Suprapubic skin (tissue), 4 donors: ENCODE data around the gene CFL1. TPM values are rescaled to one million over a fixed set of nuclear protein-coding genes. Genes with fewer than 3 reads are reported as not detected.

Experiments
- DNase-seq, 2 donors: peaks; one replicate each; pipeline ENCODE4 v3.0.0-alpha.2; 2019; ENCODE audit warnings: low spot score in 2 of 2
- H3K27ac ChIP-seq: fragments of 200-600 bp; sonication (generic); one replicate; pipeline ENCODE4 v1.5.1; 2019
- H3K27me3 ChIP-seq: fragments of 200-600 bp; sonication (generic); one replicate; pipeline ENCODE4 v1.5.1; 2019
- H3K36me3 ChIP-seq: fragments of 200-600 bp; sonication (generic); one replicate; pipeline ENCODE4 v1.5.1; 2019
- H3K4me1 ChIP-seq: fragments of 200-600 bp; sonication (generic); one replicate; pipeline ENCODE4 v1.5.1; 2019
- H3K4me3 ChIP-seq: fragments of 200-600 bp; sonication (generic); one replicate; pipeline ENCODE4 v1.5.1; 2019; ENCODE audit warnings: mild to moderate bottlenecking
- H3K9me3 ChIP-seq: fragments of 200-600 bp; sonication (generic); one replicate; pipeline ENCODE4 v1.5.1; 2019
- CTCF ChIP-seq, 2 donors: fragments of 200-600 bp in 1 of 2; fragments of 450-650 bp in 1 of 2; sonication (generic) in 1 of 2; IDR thresholded peaks; one replicate each; pipeline ENCODE4 v1.5.1; 2016 to 2019; ENCODE audit warnings: antibody characterized with exemption in 2 of 2, mild to moderate bottlenecking in 1 of 2, moderate library complexity in 1 of 2
- EP300 ChIP-seq: sonication (generic); formaldehyde crosslinking; IDR thresholded peaks from one replicate; pipeline ENCODE4 v1.6.1; 2017; ENCODE audit warnings: antibody characterized with exemption
- POLR2A ChIP-seq, 2 donors: fragments of 450-650 bp; IDR thresholded peaks; one replicate each; pipeline ENCODE4 v1.6.1; 2017; ENCODE audit warnings: antibody characterized with exemption in 2 of 2, mild to moderate bottlenecking in 2 of 2, moderate library complexity in 2 of 2
- POLR2AphosphoS5 ChIP-seq, 3 donors: sonication (generic); formaldehyde crosslinking; IDR thresholded peaks; one replicate each; pipeline ENCODE4 v1.6.1; 2017; ENCODE audit warnings: antibody characterized with exemption in 3 of 3
- WGBS: methylation state at CpG from one replicate; pipeline ENCODE4 v1.1.5; 2018; 5-methylcytosine and 5-hydroxymethylcytosine counted together
- total RNA-seq, 4 donors: library from RNA; depleted of rRNA; stranded (reverse); fragments of >200 nt; gene quantifications; one replicate each; pipeline ENCODE4 v1.1.0, GENCODE V29; 2016

The CFL1 gene
- total RNA-seq, 4 donors from 2014 or later = 331 to 608 (median 584) TPM

- Histone ChIP-seq H3K4me1 (peaks cover 43% of the 10 kb centered on the region), H3K36me3 (peaks cover 7% of the 10 kb centered on the region), H3K9me3 (no peaks in the 10 kb centered on the region), H3K27ac (peak overlapping the region; percentile 85), H3K27me3 (no peaks in the 10 kb centered on the region), H3K4me3 (peak overlapping the region; percentile 58)
- 72% methylated on average over 5 of the region's 26 CpGs for WGBS
- DNase-seq = no peak
- TF ChIP-seq CTCF (IDR thresholded peaks at IDR 0.05) = no peak
- TF ChIP-seq POLR2A (IDR thresholded peaks at IDR 0.05) = no peak
- no peak for TF ChIP-seq EP300
- TF ChIP-seq POLR2AphosphoS5 (IDR thresholded peaks at IDR 0.05) = no peak
Measured at GRCh38 chr11:65871811-65872548, 14.0 kb upstream of the CFL1 start.

DNA sequence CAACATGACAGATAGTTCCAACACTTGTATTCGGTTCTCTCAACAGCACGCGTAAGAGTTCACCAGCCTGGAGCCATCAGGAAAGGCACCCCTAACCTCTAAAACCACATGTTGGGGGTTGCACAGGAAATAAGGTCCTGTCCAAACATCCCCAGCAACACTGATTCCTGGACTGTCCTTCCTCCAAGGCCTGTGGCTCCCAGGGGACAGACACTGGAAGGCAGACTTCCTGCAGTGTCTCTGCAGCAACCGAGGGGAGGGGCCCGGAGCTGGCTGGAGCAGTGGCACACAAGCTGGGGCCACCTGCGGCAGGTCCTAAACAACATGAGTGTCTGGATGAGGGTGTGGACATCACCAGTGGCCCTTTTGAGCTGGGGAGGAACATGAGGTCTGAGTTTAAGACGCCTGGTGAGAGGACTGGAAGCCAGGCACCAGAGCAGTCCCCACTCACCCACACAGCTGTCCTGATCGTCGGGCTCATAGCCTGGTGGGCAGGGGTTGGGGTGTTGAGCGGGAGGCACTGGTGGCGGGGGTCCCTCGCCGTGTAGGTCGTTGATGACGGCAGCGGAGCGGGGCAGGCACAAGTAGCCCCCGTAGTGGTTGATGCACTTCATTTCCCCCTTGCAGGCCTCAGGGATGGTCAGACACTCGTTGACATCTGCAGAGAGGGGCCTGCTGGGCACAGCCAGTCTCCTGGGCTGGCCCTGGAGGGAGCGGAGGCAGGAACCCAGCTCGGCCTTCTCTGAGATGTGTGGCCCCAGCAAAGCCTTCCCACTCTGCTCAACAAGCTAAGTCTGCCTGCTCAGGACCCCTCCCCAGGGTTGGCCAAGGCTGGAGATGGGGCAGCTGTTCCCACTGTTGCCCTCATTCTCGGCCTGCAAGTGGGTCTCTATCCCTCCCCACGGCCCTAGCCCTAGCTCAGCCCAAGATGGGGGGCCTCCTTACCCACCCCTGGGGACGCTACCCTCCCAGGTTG, 13.0 kb upstream of the CFL1 start:
- H3K4me3 ChIP-seq = peak overlapping the region; percentile 58
- no peak for DNase-seq
- peak overlapping the region; percentile 85 for H3K27ac ChIP-seq
- H3K27me3 ChIP-seq = no peaks in the 10 kb centered on the region
- WGBS = 72% methylated on average over 12 of the region's 24 CpGs
- no peak for TF ChIP-seq POLR2A (IDR thresholded peaks at IDR 0.05)
- TF ChIP-seq EP300 = no peak
- no peak for TF ChIP-seq POLR2AphosphoS5 (IDR thresholded peaks at IDR 0.05)
- no peak for TF ChIP-seq CTCF (IDR thresholded peaks at IDR 0.05)
- H3K9me3 ChIP-seq = no peaks in the 10 kb centered on the region
- peaks cover 43% of the 10 kb centered on the region for H3K4me1 ChIP-seq
- H3K36me3 ChIP-seq = peaks cover 17% of the 10 kb centered on the region

- H3K9me3 ChIP-seq = no peaks in the 10 kb centered on the region
- H3K27ac ChIP-seq = no peak overlapping the region
- no peak overlapping the region for H3K4me3 ChIP-seq
- 96% methylated on average over 8 of the region's 11 CpGs for WGBS
- DNase-seq = no peak
- peaks cover 43% of the 10 kb centered on the region for H3K4me1 ChIP-seq
- H3K27me3 ChIP-seq = no peaks in the 10 kb centered on the region
- TF ChIP-seq POLR2A (IDR thresholded peaks at IDR 0.05) (no peak), CTCF (IDR thresholded peaks at IDR 0.05) (no peak), EP300 (no peak), POLR2AphosphoS5 (IDR thresholded peaks at IDR 0.05) (no peak)
- H3K36me3 ChIP-seq = peaks cover 24% of the 10 kb centered on the region
Measured at GRCh38 chr11:65870307-65870658, 12.3 kb upstream of the CFL1 start.

- Histone ChIP-seq H3K27me3 (no peaks in the 10 kb centered on the region), H3K27ac (no peak overlapping the region), H3K4me3 (no peak overlapping the region), H3K36me3 (peaks cover 29% of the 10 kb centered on the region), H3K4me1 (peaks cover 43% of the 10 kb centered on the region), H3K9me3 (no peaks in the 10 kb centered on the region)
- TF ChIP-seq CTCF (IDR thresholded peaks at IDR 0.05) = no peak
- no peak for TF ChIP-seq EP300
- TF ChIP-seq POLR2A (IDR thresholded peaks at IDR 0.05) = no peak
- no peak for TF ChIP-seq POLR2AphosphoS5 (IDR thresholded peaks at IDR 0.05)
- 75% methylated on average over 21 of the region's 24 CpGs for WGBS
- DNase-seq = no peak
Measured at GRCh38 chr11:65869643-65870306, 11.8 kb upstream of the CFL1 start.
